CD14-positive monocyte (primary cell): ENCODE measurements around the gene MAST2. TPM values are rescaled to one million over a fixed set of nuclear protein-coding genes. Genes with fewer than 3 reads are reported as not detected.

Source experiments
- DNase-seq, 3 donors: peaks; one replicate each; pipeline ENCODE4 v3.0.0-alpha.2; 2011 to 2022
- H2AFZ ChIP-seq: 2 replicates; pipeline ENCODE4 v1.6.0; 2012; ENCODE audit warnings: mild to moderate bottlenecking, low read depth, low read length, inconsistent platforms; ENCODE audit not compliant: insufficient read depth, poor library complexity, severe bottlenecking
- H3K27ac ChIP-seq, 2 donors: 1 replicate in 1 of 2; 2 replicates in 1 of 2; pipeline ENCODE4 v1.5.1; 2012 to 2013; ENCODE audit warnings: low read length in 2 of 2, control low read depth in 1 of 2, inconsistent platforms in 1 of 2, low read depth in 1 of 2, mild to moderate bottlenecking in 1 of 2
- H3K27me3 ChIP-seq, 2 donors: one replicate each; pipeline versions ENCODE4 v1.6.0 to v1.6.1; 2011 to 2013; ENCODE audit warnings: low read length in 2 of 2; ENCODE audit not compliant: control insufficient read depth in 2 of 2, insufficient read depth in 2 of 2
- H3K36me3 ChIP-seq, 2 donors: replicated peaks in 1 of 2; 1 replicate in 1 of 2; 2 replicates in 1 of 2; pipeline versions ENCODE4 v1.5.1 to v1.6.1; 2012 to 2013; ENCODE audit warnings: low read length in 2 of 2, control low read depth in 1 of 2, inconsistent platforms in 1 of 2, mild to moderate bottlenecking in 1 of 2; ENCODE audit not compliant: insufficient read depth in 2 of 2, control insufficient read depth in 1 of 2
- H3K4me1 ChIP-seq, 2 donors: 1 replicate in 1 of 2; 2 replicates in 1 of 2; pipeline versions ENCODE4 v1.5.1 to v1.6.1; 2012 to 2013; ENCODE audit warnings: low read length in 2 of 2, control low read depth in 1 of 2, inconsistent platforms in 1 of 2, mild to moderate bottlenecking in 1 of 2, moderate library complexity in 1 of 2; ENCODE audit not compliant: insufficient read depth in 2 of 2, control insufficient read depth in 1 of 2
- H3K4me2 ChIP-seq: replicated peaks from 2 replicates; pipeline ENCODE3; 2012; ENCODE audit warnings: low read length, moderate library complexity, mild to moderate bottlenecking; ENCODE audit not compliant: poor library complexity, severe bottlenecking; ENCODE audit errors: extremely low read depth
- H3K4me3 ChIP-seq, 3 experiments: fragments of 200-600 bp in 1 of 3; sonication (generic) in 1 of 3; replicated peaks in 1 of 3; 1 replicate in 2 of 3; 2 replicates in 1 of 3; pipeline ENCODE4 v1.5.1; 2011 to 2013; ENCODE audit warnings: low read length in 3 of 3, mild to moderate bottlenecking in 3 of 3, control low read depth in 2 of 3, low read depth in 2 of 3, inconsistent platforms in 1 of 3, moderate library complexity in 1 of 3
- H3K79me2 ChIP-seq: 2 replicates; pipeline ENCODE4 v1.6.0; 2012; ENCODE audit warnings: mild to moderate bottlenecking, control low read depth, inconsistent platforms, low read length, moderate library complexity; ENCODE audit not compliant: insufficient read depth
- H3K9ac ChIP-seq: 2 replicates; pipeline ENCODE4 v1.6.0; 2017; ENCODE audit warnings: low read length, mild to moderate bottlenecking; ENCODE audit not compliant: insufficient read depth, poor library complexity, severe bottlenecking
- H3K9me3 ChIP-seq, 2 donors: replicated peaks in 1 of 2; 1 replicate in 1 of 2; 2 replicates in 1 of 2; pipeline versions ENCODE4 v1.5.1 to v1.6.1; 2012 to 2013; ENCODE audit warnings: low read length in 2 of 2, control low read depth in 1 of 2; ENCODE audit not compliant: control insufficient read depth in 1 of 2, insufficient read depth in 1 of 2
- H4K20me1 ChIP-seq: 2 replicates; pipeline ENCODE4 v1.6.0; 2012; ENCODE audit warnings: mild to moderate bottlenecking, low read length, control low read depth, moderate library complexity; ENCODE audit not compliant: insufficient read depth
- H3K27ac Mint-ChIP-seq, 7 donors: one replicate each; pipeline ENCODE4 v1.8.0; 2020; ENCODE audit warnings: mild to moderate bottlenecking in 7 of 7, mixed read lengths in 7 of 7, moderate library complexity in 6 of 7, inconsistent platforms in 2 of 7
- H3K27me3 Mint-ChIP-seq, 3 donors: one replicate each; pipeline ENCODE4 v1.8.0; 2021 to 2022; ENCODE audit warnings: low read depth in 3 of 3, mild to moderate bottlenecking in 3 of 3, mixed read lengths in 3 of 3, moderate library complexity in 3 of 3, inconsistent platforms in 1 of 3
- H3K36me3 Mint-ChIP-seq, 2 donors: one replicate each; pipeline ENCODE4 v1.8.0; 2020; ENCODE audit warnings: mixed read lengths in 2 of 2, inconsistent platforms in 1 of 2, mild to moderate bottlenecking in 1 of 2
- H3K4me1 Mint-ChIP-seq: one replicate; pipeline ENCODE4 v1.8.0; 2020; ENCODE audit warnings: mild to moderate bottlenecking, mixed read lengths
- H3K4me3 Mint-ChIP-seq, 2 donors: one replicate each; pipeline ENCODE4 v1.8.0; 2020; ENCODE audit warnings: mild to moderate bottlenecking in 2 of 2, mixed read lengths in 2 of 2, moderate library complexity in 1 of 2
- H3K9me3 Mint-ChIP-seq, 7 donors: one replicate each; pipeline ENCODE4 v1.8.0; 2020 to 2022; ENCODE audit warnings: mixed read lengths in 7 of 7, mild to moderate bottlenecking in 6 of 7, moderate library complexity in 6 of 7, inconsistent platforms in 2 of 7
- CTCF ChIP-seq: fragments of 200-600 bp; IDR thresholded peaks from one replicate; pipeline ENCODE4 v1.8.0; 2022; ENCODE audit warnings: antibody characterized with exemption, mild to moderate bottlenecking
- WGBS: methylation state at CpG from one replicate; pipeline ENCODE4 v1.1.5; 2013; ENCODE audit warnings: missing lambda C conversion rate; ENCODE audit not compliant: insufficient coverage; 5-methylcytosine and 5-hydroxymethylcytosine counted together
- intact Hi-C, 2 donors: fragments of 100-400 bp; cut with micrococcal nuclease; formaldehyde crosslinking; loops; one replicate each; pipeline versions ENCODE4 v1.15.0 to v1.15.1; 2023
- polyA plus RNA-seq, 3 donors: library from polyadenylated mRNA; depleted of rRNA in 1 of 3; unstranded in 2 of 3; stranded (reverse) in 1 of 3; fragments of 300-500 nt in 2 of 3; fragments of >200 nt in 1 of 3; fragmentation: Illumina TruSeq in 2 of 3; gene quantifications; 1 replicate in 2 of 3; 2 replicates in 1 of 3; pipeline ENCODE4 v1.2.3, GENCODE V29; 2012 to 2021

Gene MAST2
- polyA plus RNA-seq, 3 donors = 1.0 to 7.2 (median 2.5) TPM

- H3K9me3 Mint-ChIP-seq = no peaks in the 10 kb centered on the region
- intact Hi-C loops = no loop called here
- H3K79me2 ChIP-seq = no peaks in the 10 kb centered on the region
- no peak for DNase-seq
- no peaks in the 10 kb centered on the region for H3K4me1 ChIP-seq
- H3K4me2 ChIP-seq = no peak overlapping the region
- no peaks in the 10 kb centered on the region for H4K20me1 ChIP-seq
- H3K9ac ChIP-seq = no peak overlapping the region
- 100% methylated on average over 2 of the region's 3 CpGs for WGBS
- no peak overlapping the region for H3K4me3 ChIP-seq
- TF ChIP-seq CTCF = no peak
- no peak overlapping the region for H2AFZ ChIP-seq
- no peak overlapping the region for H3K27ac Mint-ChIP-seq
- H3K9me3 ChIP-seq = no peaks in the 10 kb centered on the region
- no peaks in the 10 kb centered on the region for H3K27me3 Mint-ChIP-seq
- H3K4me1 Mint-ChIP-seq = no peaks in the 10 kb centered on the region
- no peaks in the 10 kb centered on the region for H3K27me3 ChIP-seq
- H3K27ac ChIP-seq = no peak overlapping the region
- H3K36me3 ChIP-seq = no peaks in the 10 kb centered on the region
- H3K4me3 Mint-ChIP-seq = no peak overlapping the region
- peaks cover 5 to 7% of the 10 kb centered on the region in 2 donors for H3K36me3 Mint-ChIP-seq
Observed at GRCh38 chr1:45934947-45935346, 131.5 kb downstream of the MAST2 start.

- Mint-ChIP-seq H3K4me3 (no peak overlapping the region), H3K27ac (no peak overlapping the region), H3K4me1 (no peaks in the 10 kb centered on the region), H3K9me3 (peaks cover 0 to 9% (median 3%) of the 10 kb centered on the region in 7 donors), H3K27me3 (no peaks in the 10 kb centered on the region), H3K36me3 (peaks cover 5 to 7% of the 10 kb centered on the region in 2 donors)
- H3K9me3 ChIP-seq = no peaks in the 10 kb centered on the region
- intact Hi-C loops = no loop called here
- no peak for TF ChIP-seq CTCF
- no peak overlapping the region for H3K4me3 ChIP-seq
- H2AFZ ChIP-seq = no peak overlapping the region
- H3K4me1 ChIP-seq = no peaks in the 10 kb centered on the region
- no peak overlapping the region for H3K27ac ChIP-seq
- H3K4me2 ChIP-seq = no peak overlapping the region
- H3K27me3 ChIP-seq = no peaks in the 10 kb centered on the region
- no peak overlapping the region for H3K9ac ChIP-seq
- H3K36me3 ChIP-seq = no peaks in the 10 kb centered on the region
- H4K20me1 ChIP-seq = no peaks in the 10 kb centered on the region
- H3K79me2 ChIP-seq = no peaks in the 10 kb centered on the region
- no peak for DNase-seq
Observed at GRCh38 chr1:45938029-45938428, 134.6 kb downstream of the MAST2 start.
